MCF 10A (cell line): ENCODE results near the gene ZBTB38. TPM values are rescaled to one million over a fixed set of nuclear protein-coding genes. Genes with fewer than 3 reads are reported as not detected.

Experiments used
- BruUV-seq: library from RNA; stranded (reverse); fragments of 400-500 nt; replicated peaks from 2 replicates; lab custom pipeline; 2021; lab: Mats Ljungman, UMichigan
- CTCF ChIA-PET: fragments of 300-600 bp; sonication (Branson Sonifier 250); formaldehyde crosslinking; extraction: SDS; loops from one replicate; lab custom pipeline; 2021; ENCODE audit warnings: antibody characterized with exemption, inconsistent platforms; lab: Yijun Ruan, JAX
- POLR2A ChIA-PET: fragments of 300-600, 350-650 bp; sonication (Branson Sonifier 250); formaldehyde crosslinking; extraction: SDS; loops from one replicate; lab custom pipeline; 2020; ENCODE audit warnings: antibody characterized with exemption, inconsistent platforms; lab: Yijun Ruan, JAX
- DNase-seq: peaks from one replicate; pipeline ENCODE4 v3.0.0-alpha.2; 2018; ENCODE audit not compliant: unreplicated experiment
- H3K27ac Mint-ChIP-seq: one replicate; pipeline ENCODE4 v1.8.0; 2022; ENCODE audit warnings: mild to moderate bottlenecking, low read depth, mixed read lengths; ENCODE audit not compliant: unreplicated experiment
- H3K27me3 Mint-ChIP-seq: one replicate; pipeline ENCODE4 v1.8.0; 2022; ENCODE audit warnings: mixed read lengths; ENCODE audit not compliant: insufficient read depth, unreplicated experiment
- H3K36me3 Mint-ChIP-seq: one replicate; pipeline ENCODE4 v1.8.0; 2022; ENCODE audit warnings: mild to moderate bottlenecking, moderate library complexity, mixed read lengths; ENCODE audit not compliant: insufficient read depth, unreplicated experiment
- H3K4me1 Mint-ChIP-seq: one replicate; pipeline ENCODE4 v1.8.0; 2022; ENCODE audit warnings: mixed read lengths; ENCODE audit not compliant: insufficient read depth, unreplicated experiment
- H3K4me3 Mint-ChIP-seq: one replicate; pipeline ENCODE4 v1.8.0; 2022; ENCODE audit warnings: mild to moderate bottlenecking, moderate library complexity, mixed read lengths; ENCODE audit not compliant: unreplicated experiment
- H3K9me3 Mint-ChIP-seq: one replicate; pipeline ENCODE4 v1.8.0; 2022; ENCODE audit warnings: mixed read lengths; ENCODE audit not compliant: unreplicated experiment
- intact Hi-C: fragments of 100-400 bp; cut with micrococcal nuclease; formaldehyde crosslinking; loops from 2 replicates; pipeline ENCODE4 v1.14.1; 2022
- total RNA-seq: library from RNA; stranded (reverse); gene quantifications from 2 replicates; pipeline ENCODE4 v1.2.3, GENCODE V29; 2022
- TF ChIP-seq, protein P1 (sequence below): fragments of 200-600 bp; IDR thresholded peaks from one replicate; pipeline ENCODE4 v1.8.0; 2022; ENCODE audit warnings: antibody characterized with exemption, mild to moderate bottlenecking; ENCODE audit not compliant: unreplicated experiment

The ZBTB38 gene
- total RNA-seq, 1 experiment from 2014 or later, result 168 TPM

DNA sequence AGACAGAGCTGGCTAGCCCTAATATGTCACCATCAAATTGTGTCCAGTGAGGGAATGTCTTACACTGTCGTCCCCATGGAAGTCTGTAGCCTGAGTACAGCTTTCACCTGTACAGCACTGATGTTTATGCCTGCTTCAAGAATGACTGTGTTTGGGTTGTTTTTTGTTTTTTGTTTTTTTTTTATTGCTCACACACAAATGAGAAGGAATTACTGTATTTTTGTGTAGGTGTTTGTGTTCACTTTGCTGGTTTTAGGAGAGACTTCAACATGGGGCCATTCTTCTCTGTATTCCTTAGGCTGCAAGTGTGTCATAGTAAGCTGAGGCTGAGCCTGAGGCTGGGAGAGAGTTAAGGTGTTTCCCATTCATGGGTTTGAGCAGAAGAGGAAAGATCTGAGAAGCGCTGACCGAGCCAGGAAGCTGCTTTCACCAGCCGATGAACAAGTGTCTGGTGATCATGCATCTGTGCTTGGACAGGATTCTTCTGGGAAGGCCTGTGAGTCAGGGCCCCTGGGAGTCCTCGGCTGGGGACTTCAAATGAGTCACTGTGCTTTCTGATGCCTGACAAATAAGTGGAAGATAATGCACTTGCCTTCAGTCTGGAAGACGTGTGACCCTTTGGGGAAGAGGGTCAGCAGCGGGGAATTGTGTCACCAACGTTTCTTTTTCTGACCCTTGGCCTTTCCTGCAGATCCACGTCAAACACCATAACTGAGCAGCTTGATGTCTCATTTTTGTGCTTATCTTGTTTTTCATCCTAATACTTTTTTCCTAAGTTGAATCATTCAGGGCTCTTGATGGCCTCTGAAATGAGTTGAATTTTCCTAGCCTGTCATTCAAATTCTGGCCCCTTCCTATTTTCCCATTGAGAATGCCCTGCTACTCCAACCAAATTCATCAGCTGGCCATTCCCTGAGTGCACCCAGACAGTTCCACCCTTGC is 36.7 kb upstream of the ZBTB38 start:
- Mint-ChIP-seq H3K4me3 (no peak overlapping the region), H3K4me1 (peaks cover 14% of the 10 kb centered on the region), H3K9me3 (no peaks in the 10 kb centered on the region), H3K27me3 (no peaks in the 10 kb centered on the region), H3K27ac (peak overlapping the region; percentile 75), H3K36me3 (no peaks in the 10 kb centered on the region)
- POLR2A ChIA-PET, result interaction anchor here (0.7 to 1.8 kb wide), 5 partner anchors 20 to 81 kb away, joined by 3 to 4 read pairs (median 3); partner anchors contain the start of gene ZBTB38
- peak; percentile 89 for DNase-seq
- TF ChIP-seq, protein P1, sequence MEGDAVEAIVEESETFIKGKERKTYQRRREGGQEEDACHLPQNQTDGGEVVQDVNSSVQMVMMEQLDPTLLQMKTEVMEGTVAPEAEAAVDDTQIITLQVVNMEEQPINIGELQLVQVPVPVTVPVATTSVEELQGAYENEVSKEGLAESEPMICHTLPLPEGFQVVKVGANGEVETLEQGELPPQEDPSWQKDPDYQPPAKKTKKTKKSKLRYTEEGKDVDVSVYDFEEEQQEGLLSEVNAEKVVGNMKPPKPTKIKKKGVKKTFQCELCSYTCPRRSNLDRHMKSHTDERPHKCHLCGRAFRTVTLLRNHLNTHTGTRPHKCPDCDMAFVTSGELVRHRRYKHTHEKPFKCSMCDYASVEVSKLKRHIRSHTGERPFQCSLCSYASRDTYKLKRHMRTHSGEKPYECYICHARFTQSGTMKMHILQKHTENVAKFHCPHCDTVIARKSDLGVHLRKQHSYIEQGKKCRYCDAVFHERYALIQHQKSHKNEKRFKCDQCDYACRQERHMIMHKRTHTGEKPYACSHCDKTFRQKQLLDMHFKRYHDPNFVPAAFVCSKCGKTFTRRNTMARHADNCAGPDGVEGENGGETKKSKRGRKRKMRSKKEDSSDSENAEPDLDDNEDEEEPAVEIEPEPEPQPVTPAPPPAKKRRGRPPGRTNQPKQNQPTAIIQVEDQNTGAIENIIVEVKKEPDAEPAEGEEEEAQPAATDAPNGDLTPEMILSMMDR, result no peak
- intact Hi-C loops, result no loop called here
- CTCF ChIA-PET, result interaction anchor here (0.7 to 1.3 kb wide), 6 partner anchors 23 to 397 kb away, joined by 3 to 5 read pairs (median 3); no protein-coding TSS in a partner anchor
- no TSS peak for BruUV-seq

DNA sequence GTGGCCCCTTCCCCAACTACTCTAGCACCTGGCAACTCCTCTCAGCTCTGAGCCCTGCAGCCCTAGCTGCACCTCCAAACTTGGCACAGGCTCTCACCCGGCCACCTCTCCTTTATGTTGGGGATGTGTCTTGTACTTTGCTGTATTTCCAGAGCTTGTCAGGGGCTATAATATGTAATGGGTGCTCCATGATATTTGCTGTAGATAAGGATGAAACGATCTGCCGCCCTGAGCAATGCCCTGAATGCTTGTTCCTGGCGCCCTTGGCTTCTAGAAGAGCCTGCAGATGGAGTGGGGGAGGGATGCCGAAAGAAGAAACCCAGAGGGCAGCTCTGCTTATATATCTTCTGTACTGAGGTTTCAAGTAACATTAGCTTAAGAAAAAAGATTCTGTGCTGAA is 35.9 kb upstream of the ZBTB38 start:
- peaks cover 18% of the 10 kb centered on the region for H3K4me1 Mint-ChIP-seq
- TF ChIP-seq, protein P1, result no peak
- ChIA-PET POLR2A (interaction anchor here (0.7 to 1.8 kb wide), 3 partner anchors 21 to 54 kb away, joined by 3 to 4 read pairs (median 3); no protein-coding TSS in a partner anchor), CTCF (interaction anchor here (0.7 to 1.2 kb wide), 4 partner anchors 13 to 122 kb away, joined by 3 to 4 read pairs (median 3); no protein-coding TSS in a partner anchor)
- H3K36me3 Mint-ChIP-seq, result no peaks in the 10 kb centered on the region
- no peak for DNase-seq
- no peaks in the 10 kb centered on the region for H3K27me3 Mint-ChIP-seq
- H3K9me3 Mint-ChIP-seq, result no peaks in the 10 kb centered on the region
- intact Hi-C loops, result no loop called here
- BruUV-seq, result no TSS peak
- H3K4me3 Mint-ChIP-seq, result no peak overlapping the region
- peak overlapping the region; percentile 75 for H3K27ac Mint-ChIP-seq

DNA sequence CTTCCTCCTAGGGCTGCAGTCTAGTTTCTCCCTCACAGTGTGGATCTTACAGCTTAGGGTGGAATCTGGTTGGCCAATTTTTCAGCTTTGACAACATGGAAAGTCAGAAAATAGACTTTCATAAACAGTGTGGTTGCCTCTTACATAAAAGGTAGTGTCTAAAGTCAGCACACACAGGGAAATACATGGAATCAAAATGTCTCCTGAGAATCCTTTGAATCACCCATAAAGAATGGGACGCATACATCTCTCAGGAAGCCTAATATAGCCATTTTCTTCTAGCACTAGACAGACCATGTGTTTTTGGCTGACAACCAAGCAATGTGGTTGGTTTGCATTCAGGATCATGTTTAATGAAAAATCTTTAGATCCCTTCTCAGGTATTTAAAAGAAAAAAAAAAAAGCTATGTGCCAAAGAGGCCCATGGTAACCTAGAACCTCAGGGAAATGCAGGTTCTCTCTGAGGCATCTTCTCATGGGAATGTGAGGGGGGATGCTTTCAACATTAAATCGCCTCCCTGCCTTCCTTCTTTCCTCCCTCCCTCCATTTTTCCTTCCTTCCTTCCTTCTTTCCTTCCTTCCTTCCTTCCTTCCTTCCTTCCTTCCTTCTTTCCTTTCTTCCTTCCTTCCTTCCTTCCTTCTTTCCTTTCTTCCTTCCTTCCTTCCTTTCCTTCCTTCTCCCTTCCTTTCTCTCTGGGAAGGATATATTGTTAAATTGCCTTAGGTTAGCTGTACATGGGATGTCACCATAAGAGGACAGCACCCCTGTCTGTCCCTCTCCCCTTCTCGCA is 34.3 kb upstream of the ZBTB38 start:
- H3K27me3 Mint-ChIP-seq, result no peaks in the 10 kb centered on the region
- no peak for DNase-seq
- intact Hi-C loops, result no loop called here
- peaks cover 1% of the 10 kb centered on the region for H3K9me3 Mint-ChIP-seq
- H3K4me1 Mint-ChIP-seq, result peaks cover 18% of the 10 kb centered on the region
- no TSS peak for BruUV-seq
- ChIA-PET CTCF (interaction anchor here (1.1 to 1.4 kb wide), 3 partner anchors 10 to 121 kb away, joined by 3 to 5 read pairs (median 4); no protein-coding TSS in a partner anchor), POLR2A (interaction anchor here (0.6 kb wide), 1 partner anchor 376 kb away, joined by 3 read pairs; no protein-coding TSS in a partner anchor)
- no peak overlapping the region for H3K27ac Mint-ChIP-seq
- H3K36me3 Mint-ChIP-seq, result no peaks in the 10 kb centered on the region
- TF ChIP-seq, protein P1, result no peak
- no peak overlapping the region for H3K4me3 Mint-ChIP-seq
